Endodermal cell (in vitro differentiated cells): Measurements from ENCODE around the gene RELCH. TPM values are rescaled to one million over a fixed set of nuclear protein-coding genes. Genes with fewer than 3 reads are reported as not detected.

Experiments
- DNase-seq: peaks from one replicate; pipeline ENCODE4 v3.0.0-alpha.2; 2017
- H3K27ac ChIP-seq: 2 replicates; pipeline ENCODE4 v1.5.1; 2013; ENCODE audit warnings: mild to moderate bottlenecking, low read depth, low read length, moderate library complexity
- H3K27me3 ChIP-seq: 2 replicates; pipeline ENCODE4 v1.6.1; 2013; ENCODE audit warnings: mild to moderate bottlenecking, low read length, moderate library complexity; ENCODE audit not compliant: insufficient read depth, control insufficient read depth, poor library complexity, severe bottlenecking
- H3K36me3 ChIP-seq: 2 replicates; pipeline ENCODE4 v1.7.0; 2013; ENCODE audit warnings: mild to moderate bottlenecking, low read length, moderate library complexity; ENCODE audit not compliant: control insufficient read depth, insufficient read depth
- H3K4me1 ChIP-seq: one replicate; pipeline ENCODE4 v1.7.0; 2013; ENCODE audit warnings: low read length; ENCODE audit not compliant: control insufficient read depth, insufficient read depth
- H3K4me3 ChIP-seq: 2 replicates; pipeline ENCODE4 v1.5.1; 2013; ENCODE audit warnings: mild to moderate bottlenecking, low read length, moderate library complexity
- H3K9ac ChIP-seq: 2 replicates; pipeline ENCODE4 v1.6.1; 2013; ENCODE audit warnings: mild to moderate bottlenecking, low read length, moderate library complexity; ENCODE audit not compliant: poor library complexity, severe bottlenecking; ENCODE audit errors: extremely low read depth
- H3K9me3 ChIP-seq: 2 replicates; pipeline ENCODE4 v1.6.1; 2013; ENCODE audit warnings: mild to moderate bottlenecking, low read length, moderate library complexity; ENCODE audit not compliant: control insufficient read depth
- H3K27ac Mint-ChIP-seq: 2 replicates; pipeline ENCODE4 v1.8.0; 2020; ENCODE audit warnings: mixed read lengths
- H3K27me3 Mint-ChIP-seq: 2 replicates; pipeline ENCODE4 v1.8.0; 2021; ENCODE audit warnings: mild to moderate bottlenecking, mixed read lengths; ENCODE audit not compliant: insufficient read depth
- H3K36me3 Mint-ChIP-seq: 2 replicates; pipeline ENCODE4 v1.8.0; 2020; ENCODE audit warnings: low read depth, mixed read lengths
- H3K4me1 Mint-ChIP-seq: 2 replicates; pipeline ENCODE4 v1.8.0; 2020; ENCODE audit warnings: mixed read lengths
- H3K4me3 Mint-ChIP-seq: 2 replicates; pipeline ENCODE4 v1.8.0; 2020; ENCODE audit warnings: mild to moderate bottlenecking, moderate library complexity, mixed read lengths
- H3K9me3 Mint-ChIP-seq: 2 replicates; pipeline ENCODE4 v1.8.0; 2020; ENCODE audit warnings: mild to moderate bottlenecking, mixed read lengths
- CTCF ChIP-seq: fragments of 200-600 bp; sonication (generic); conservative IDR thresholded peaks from 2 replicates; pipeline ENCODE4 v1.5.0; 2021; ENCODE audit warnings: antibody characterized with exemption, mild to moderate bottlenecking
- WGBS, 2 experiments: methylation state at CpG; one replicate each; pipeline versions ENCODE4 v1.1.5 to v1.1.7; 2013; ENCODE audit warnings: missing lambda C conversion rate in 2 of 2, mixed read lengths in 1 of 2; ENCODE audit not compliant: insufficient coverage in 1 of 2, insufficient read length in 1 of 2; 5-methylcytosine and 5-hydroxymethylcytosine counted together
- total RNA-seq, 2 donors: library from RNA; stranded (reverse); fragmentation: NEBNext Ultra II Directional in 1 of 2; extraction: Animal tissue kit (Norgen Biotek cat#: 25700) in 1 of 2; gene quantifications; 2 replicates in 1 of 2; 3 replicates in 1 of 2; pipeline ENCODE4 v1.2.1, GENCODE V29; 2021

The RELCH gene
- total RNA-seq, 2 donors from 2014 or later: 29.4 to 32.0 TPM

- peaks cover 19% of the 10 kb centered on the region for H3K36me3 Mint-ChIP-seq
- H3K27ac Mint-ChIP-seq: no peak overlapping the region
- no peak overlapping the region for H3K4me3 ChIP-seq
- 100% methylated on average over 1 of the region's 2 CpGs for WGBS, 2 experiments
- H3K4me1 Mint-ChIP-seq: no peaks in the 10 kb centered on the region
- H3K4me3 Mint-ChIP-seq: no peak overlapping the region
- no peak for DNase-seq
- peaks cover 66% of the 10 kb centered on the region for H3K36me3 ChIP-seq
- H3K27me3 ChIP-seq: no peaks in the 10 kb centered on the region
- no peaks in the 10 kb centered on the region for H3K27me3 Mint-ChIP-seq
- H3K9me3 ChIP-seq: no peaks in the 10 kb centered on the region
- H3K9me3 Mint-ChIP-seq: no peaks in the 10 kb centered on the region
- TF ChIP-seq CTCF: no peak
- no peaks in the 10 kb centered on the region for H3K4me1 ChIP-seq
- no peak overlapping the region for H3K27ac ChIP-seq
- no peak overlapping the region for H3K9ac ChIP-seq
Observed at GRCh38 chr18:62287781-62288664, 101.0 kb downstream of the RELCH start.

GRCh38 chr18:62288665-62289008, 101.6 kb downstream of the RELCH start:
- no peaks in the 10 kb centered on the region for H3K9me3 ChIP-seq
- no peak overlapping the region for H3K27ac Mint-ChIP-seq
- WGBS, 2 experiments: 100% methylated on average over 2 of the region's 2 CpGs; no CpG with 5 or more reads in 1 of the 2 experiments
- no peak overlapping the region for H3K4me3 ChIP-seq
- DNase-seq: no peak
- H3K4me3 Mint-ChIP-seq: no peak overlapping the region
- H3K4me1 Mint-ChIP-seq: no peaks in the 10 kb centered on the region
- no peaks in the 10 kb centered on the region for H3K4me1 ChIP-seq
- no peak for TF ChIP-seq CTCF
- H3K27me3 Mint-ChIP-seq: no peaks in the 10 kb centered on the region
- H3K9me3 Mint-ChIP-seq: no peaks in the 10 kb centered on the region
- H3K27me3 ChIP-seq: no peaks in the 10 kb centered on the region
- H3K36me3 ChIP-seq: peaks cover 66% of the 10 kb centered on the region
- no peak overlapping the region for H3K27ac ChIP-seq
- H3K9ac ChIP-seq: no peak overlapping the region
- H3K36me3 Mint-ChIP-seq: peaks cover 18% of the 10 kb centered on the region

GRCh38 chr18:62289047-62289446, 102.0 kb downstream of the RELCH start:
- Histone ChIP-seq H3K9ac (no peak overlapping the region), H3K27ac (no peak overlapping the region), H3K4me3 (no peak overlapping the region), H3K4me1 (no peaks in the 10 kb centered on the region), H3K27me3 (no peaks in the 10 kb centered on the region), H3K36me3 (peaks cover 66% of the 10 kb centered on the region), H3K9me3 (no peaks in the 10 kb centered on the region)
- H3K4me3 Mint-ChIP-seq: no peak overlapping the region
- no peak for DNase-seq
- no peaks in the 10 kb centered on the region for H3K27me3 Mint-ChIP-seq
- 87 to 100% methylated on average over 1 to 2 of the region's 2 CpGs for WGBS, 2 experiments
- peaks cover 15% of the 10 kb centered on the region for H3K36me3 Mint-ChIP-seq
- no peaks in the 10 kb centered on the region for H3K4me1 Mint-ChIP-seq
- H3K9me3 Mint-ChIP-seq: no peaks in the 10 kb centered on the region
- no peak for TF ChIP-seq CTCF
- no peak overlapping the region for H3K27ac Mint-ChIP-seq
